GM12865 (cell line): ENCODE results near the gene OR14K1.
"Not testable (repeated sequence)": the region's sequence is repeated elsewhere in the genome, so short reads cannot be mapped to it uniquely, and the experiment has no call there.

ENCODE experiments used
- DNase-seq: peaks from one replicate; pipeline ENCODE4 v3.0.0; 2010; ENCODE audit warnings: low read depth
- H3K4me3 ChIP-seq: 2 replicates; pipeline ENCODE4 v1.5.1; 2011; ENCODE audit warnings: mild to moderate bottlenecking, low read depth, low read length, control low read depth
- CTCF ChIP-seq: IDR thresholded peaks from 2 replicates; pipeline ENCODE4 v1.5.1; 2011; ENCODE audit warnings: low read length, control low read depth, low read depth, inconsistent platforms; ENCODE audit not compliant: insufficient read depth; ENCODE audit errors: missing control alignments

The OR14K1 gene

GRCh38 chr1:247741756-247742155, 3.3 kb downstream of the OR14K1 start:
- no peak for DNase-seq
- no peak overlapping the region for H3K4me3 ChIP-seq
- no peak for TF ChIP-seq CTCF

GRCh38 chr1:247742215-247742760, 3.9 kb downstream of the OR14K1 start:
- not testable (repeated sequence) for H3K4me3 ChIP-seq, DNase-seq

- DNase-seq = no peak
- no peak overlapping the region for H3K4me3 ChIP-seq
- no peak for TF ChIP-seq CTCF
Observed at GRCh38 chr1:247746391-247746935, 8.0 kb downstream of the OR14K1 start.

GRCh38 chr1:247747616-247748015, 9.2 kb downstream of the OR14K1 start:
- DNase-seq = no peak
- TF ChIP-seq CTCF = no peak
- no peak overlapping the region for H3K4me3 ChIP-seq

GRCh38 chr1:247748041-247748440, 9.6 kb downstream of the OR14K1 start, which contains the start of gene OR14A2:
TSS of gene OR14A2 (minus strand) at chr1:247748141.
- DNase-seq = no peak
- no peak for TF ChIP-seq CTCF
- no peak within 1 kb of the TSS for H3K4me3 ChIP-seq

- DNase-seq = no peak
- TF ChIP-seq CTCF = no peak
- H3K4me3 ChIP-seq = no peak overlapping the region
Observed at GRCh38 chr1:247749870-247750269, 11.5 kb downstream of the OR14K1 start.

- not testable (repeated sequence) for H3K4me3 ChIP-seq, DNase-seq
Observed at GRCh38 chr1:247754311-247754710, 15.9 kb downstream of the OR14K1 start.

GRCh38 chr1:247760456-247760855, 22.0 kb downstream of the OR14K1 start, which contains the start of gene OR1C1:
TSS of gene OR1C1 (minus strand) at chr1:247760556. CDS start at chr1:247758406, 2,150 bp downstream.
- DNase-seq = no peak
- no peak for TF ChIP-seq CTCF
- H3K4me3 ChIP-seq = no peak within 1 kb of the TSS
